WTC11 (cell line): ENCODE results near the gene CALY. TPM values are rescaled to one million over a fixed set of nuclear protein-coding genes. Genes with fewer than 3 reads are reported as not detected.

Source experiments
- ATAC-seq: fragments of 200-7000 bp; cut with Tn5 transposase; 2 replicates; pipeline ENCODE4 v1.10.0; 2021; ENCODE audit warnings: mild to moderate bottlenecking, moderate library complexity
- Bru-seq: library from RNA; stranded (reverse); fragments of 400-500 nt; gene quantifications from one replicate; lab custom pipeline; 2021; lab: Mats Ljungman, UMichigan
- CTCF ChIA-PET: fragments of 300-600 bp; sonication (Branson Sonifier 250); formaldehyde crosslinking; loops from one replicate; lab custom pipeline; 2021; ENCODE audit warnings: antibody characterized with exemption; lab: Charles Lee
- POLR2A ChIA-PET: fragments of 350-600 bp; sonication (Branson Sonifier 250); formaldehyde crosslinking; loops from one replicate; lab custom pipeline; 2021; ENCODE audit warnings: antibody characterized with exemption; lab: Charles Lee
- DNase-seq: peaks from one replicate; pipeline ENCODE4 v3.0.0; 2021; ENCODE audit warnings: low spot score
- H3K27ac Mint-ChIP-seq: 2 replicates; pipeline ENCODE4 v1.8.0; 2021; ENCODE audit warnings: mixed read lengths
- H3K27me3 Mint-ChIP-seq: 2 replicates; pipeline ENCODE4 v1.8.0; 2021; ENCODE audit warnings: low read depth, mild to moderate bottlenecking, moderate library complexity, mixed read lengths
- H3K36me3 Mint-ChIP-seq: 2 replicates; pipeline ENCODE4 v1.8.0; 2021; ENCODE audit warnings: mixed read lengths
- H3K4me1 Mint-ChIP-seq: 2 replicates; pipeline ENCODE4 v1.8.0; 2022; ENCODE audit warnings: mixed read lengths
- H3K4me3 Mint-ChIP-seq: 2 replicates; pipeline ENCODE4 v1.8.0; 2021; ENCODE audit warnings: mild to moderate bottlenecking, moderate library complexity, mixed read lengths
- H3K9me3 Mint-ChIP-seq: 2 replicates; pipeline ENCODE4 v1.8.0; 2021; ENCODE audit warnings: mixed read lengths
- ELF4 ChIP-seq: sonication (generic); formaldehyde crosslinking; IDR thresholded peaks from 2 replicates; pipeline ENCODE4 v1.8.1; 2022; ENCODE audit warnings: low read depth, mild to moderate bottlenecking, moderate library complexity, missing genetic modification reagents
- FOXP4 ChIP-seq: sonication (generic); formaldehyde crosslinking; IDR thresholded peaks from 2 replicates; pipeline ENCODE4 v1.8.0; 2022; ENCODE audit warnings: mild to moderate bottlenecking, missing genetic modification reagents
- JUN ChIP-seq: sonication (generic); formaldehyde crosslinking; IDR thresholded peaks from 2 replicates; pipeline ENCODE4 v1.8.0; 2023; ENCODE audit warnings: mild to moderate bottlenecking, missing genetic modification reagents
- NFE2L1 ChIP-seq: sonication (generic); formaldehyde crosslinking; IDR thresholded peaks from 2 replicates; pipeline ENCODE4 v1.8.1; 2023; ENCODE audit warnings: missing genetic modification reagents
- NR1H2 ChIP-seq: sonication (generic); formaldehyde crosslinking; IDR thresholded peaks from 2 replicates; pipeline ENCODE4 v1.9.0; 2021; ENCODE audit warnings: mild to moderate bottlenecking, moderate library complexity, missing genetic modification reagents
- NR3C1 ChIP-seq: sonication (generic); formaldehyde crosslinking; conservative IDR thresholded peaks from 2 replicates; pipeline ENCODE4 v1.8.1; 2023; ENCODE audit warnings: low read depth, mild to moderate bottlenecking, missing genetic modification reagents
- SMAD3 ChIP-seq: sonication (generic); formaldehyde crosslinking; IDR thresholded peaks from 2 replicates; pipeline ENCODE4 v1.8.0; 2022; ENCODE audit warnings: missing genetic modification reagents, mild to moderate bottlenecking, borderline replicate concordance
- TEAD1 ChIP-seq: sonication (generic); formaldehyde crosslinking; IDR thresholded peaks from 2 replicates; pipeline ENCODE4 v1.8.0; 2022; ENCODE audit warnings: mild to moderate bottlenecking, missing genetic modification reagents
- USF1 ChIP-seq: sonication (generic); formaldehyde crosslinking; IDR thresholded peaks from 2 replicates; pipeline ENCODE4 v1.8.0; 2022; ENCODE audit warnings: mild to moderate bottlenecking, missing genetic modification reagents
- ZBTB43 ChIP-seq: sonication (generic); formaldehyde crosslinking; IDR thresholded peaks from 2 replicates; pipeline ENCODE4 v1.8.1; 2023; ENCODE audit warnings: mild to moderate bottlenecking, missing genetic modification reagents
- ZMAT4 ChIP-seq: fragments of 250-450 bp; sonication (Bioruptor Pico); IDR thresholded peaks from 2 replicates; pipeline ENCODE4 v1.9.0; 2021; ENCODE audit warnings: mild to moderate bottlenecking
- ZNF121 ChIP-seq: sonication (generic); formaldehyde crosslinking; IDR thresholded peaks from 2 replicates; pipeline ENCODE4 v1.8.0; 2023; ENCODE audit warnings: missing genetic modification reagents
- ZNF281 ChIP-seq: sonication (generic); formaldehyde crosslinking; IDR thresholded peaks from 2 replicates; pipeline ENCODE4 v1.8.0; 2023; ENCODE audit warnings: mild to moderate bottlenecking, missing genetic modification reagents
- ZNF317 ChIP-seq: sonication (generic); formaldehyde crosslinking; IDR thresholded peaks from 2 replicates; pipeline ENCODE4 v1.8.1; 2023; ENCODE audit warnings: low read depth, mild to moderate bottlenecking, moderate library complexity, missing genetic modification reagents, borderline replicate concordance
- ZNF416 ChIP-seq: fragments of 250-450 bp; sonication (Bioruptor Pico); IDR thresholded peaks from 2 replicates; pipeline ENCODE4 v1.9.0; 2021; ENCODE audit warnings: mild to moderate bottlenecking, inconsistent platforms
- ZNF671 ChIP-seq: fragments of 250-450 bp; sonication (Bioruptor Pico); IDR thresholded peaks from 2 replicates; pipeline ENCODE4 v1.8.0; 2021; ENCODE audit warnings: mild to moderate bottlenecking
- long read RNA-seq, 3 experiments: library from RNA in 1 of 3; library from capped mRNA in 1 of 3; library from polyadenylated mRNA in 1 of 3; unstranded in 2 of 3; stranded (forward) in 1 of 3; transcript quantifications; one replicate each; pipeline ENCODE4 v2.0.0, GENCODE V29; 2021
- total RNA-seq: library from RNA; stranded (reverse); gene quantifications from 3 replicates; pipeline ENCODE4 v1.2.3, GENCODE V29; 2021
- TF ChIP-seq, protein P1 (sequence below): fragments of 250-450 bp; sonication (Bioruptor Pico); IDR thresholded peaks from 2 replicates; pipeline ENCODE4 v1.9.0; 2021; ENCODE audit warnings: mild to moderate bottlenecking
- TF ChIP-seq, protein P2 (sequence below): fragments of 250-450 bp; sonication (Bioruptor Pico); IDR thresholded peaks from 2 replicates; pipeline ENCODE4 v1.9.0; 2021; ENCODE audit warnings: moderate library complexity, mild to moderate bottlenecking, inconsistent platforms, borderline replicate concordance

CALY gene
- total RNA-seq (0.63 to 1.8 TPM (median 1.4 TPM) in 3 replicates), Bru-seq, nascent RNA (percentile 7 among the genes with signal in this experiment)
- long read RNA-seq, experiment 1, partial matches to known transcripts: 0 of 3 reads
- long read RNA-seq, experiment 1, other reads (novel, unspliced or antisense): 0 of 3 reads
- long read RNA-seq, experiment 2, partial matches to known transcripts: 0 of 3 reads
- long read RNA-seq, experiment 2, other reads (novel, unspliced or antisense): 0 of 3 reads
- long read RNA-seq, experiment 3: 0 reads

DNA sequence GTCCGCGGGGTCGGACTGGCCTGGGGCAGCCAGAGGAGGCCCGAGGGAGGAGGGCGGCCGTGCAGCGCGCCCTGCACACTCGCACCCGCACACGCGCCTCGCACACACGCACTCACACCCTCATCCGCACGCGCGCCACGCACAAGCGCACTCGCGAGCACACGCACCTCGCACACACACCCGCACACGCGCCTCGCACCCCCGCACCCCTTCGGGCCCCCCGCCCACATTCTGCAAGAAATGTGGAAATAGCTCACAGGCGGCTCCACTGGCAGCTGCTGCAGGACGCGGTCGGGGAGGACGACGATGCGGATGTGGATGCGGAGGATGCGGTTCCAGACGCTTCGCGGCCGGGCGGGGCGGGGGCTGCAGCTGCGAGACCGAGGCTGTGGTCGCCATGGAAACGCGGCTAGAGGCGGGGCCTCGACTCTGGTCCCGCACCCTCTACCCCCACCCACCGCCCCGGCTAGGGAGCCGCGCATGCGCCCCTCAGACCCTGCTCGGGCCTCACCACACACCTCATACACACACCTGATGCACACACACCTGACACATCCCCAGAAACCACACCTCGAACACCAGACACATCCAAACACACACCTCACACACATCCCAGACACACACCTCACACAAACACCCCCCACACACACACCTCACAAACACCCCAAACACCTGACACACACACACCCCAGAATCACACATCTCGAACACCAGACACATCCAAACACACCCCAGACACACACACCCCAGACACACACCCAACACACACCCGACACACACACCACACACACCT is at the start of gene CALY:
Gene CALY (minus strand): TSS at position 320 of the 793 bp plus-strand sequence. CDS start 7,907 bp downstream, outside the sequence.
- ChIA-PET POLR2A (interaction anchor here (0.6 kb wide), 1 partner anchor 680 kb away, joined by 3 read pairs; no protein-coding TSS in a partner anchor), CTCF (interaction anchor here (0.6 kb wide), 1 partner anchor 15 kb away, joined by 3 read pairs; no protein-coding TSS in a partner anchor)
- DNase-seq (peak; percentile 81), ATAC-seq (peak; percentile 60)
- no peaks in the 10 kb centered on the region for H3K36me3 Mint-ChIP-seq
- 0 out of 2 replicates have a peak within 1 kb of the TSS, but pooled peaks have one; percentile 6 for H3K4me3 Mint-ChIP-seq
- H3K9me3 Mint-ChIP-seq: peaks cover 13% of the 10 kb centered on the region
- no peak for TF ChIP-seq ZNF317
- TF ChIP-seq, protein P1, sequence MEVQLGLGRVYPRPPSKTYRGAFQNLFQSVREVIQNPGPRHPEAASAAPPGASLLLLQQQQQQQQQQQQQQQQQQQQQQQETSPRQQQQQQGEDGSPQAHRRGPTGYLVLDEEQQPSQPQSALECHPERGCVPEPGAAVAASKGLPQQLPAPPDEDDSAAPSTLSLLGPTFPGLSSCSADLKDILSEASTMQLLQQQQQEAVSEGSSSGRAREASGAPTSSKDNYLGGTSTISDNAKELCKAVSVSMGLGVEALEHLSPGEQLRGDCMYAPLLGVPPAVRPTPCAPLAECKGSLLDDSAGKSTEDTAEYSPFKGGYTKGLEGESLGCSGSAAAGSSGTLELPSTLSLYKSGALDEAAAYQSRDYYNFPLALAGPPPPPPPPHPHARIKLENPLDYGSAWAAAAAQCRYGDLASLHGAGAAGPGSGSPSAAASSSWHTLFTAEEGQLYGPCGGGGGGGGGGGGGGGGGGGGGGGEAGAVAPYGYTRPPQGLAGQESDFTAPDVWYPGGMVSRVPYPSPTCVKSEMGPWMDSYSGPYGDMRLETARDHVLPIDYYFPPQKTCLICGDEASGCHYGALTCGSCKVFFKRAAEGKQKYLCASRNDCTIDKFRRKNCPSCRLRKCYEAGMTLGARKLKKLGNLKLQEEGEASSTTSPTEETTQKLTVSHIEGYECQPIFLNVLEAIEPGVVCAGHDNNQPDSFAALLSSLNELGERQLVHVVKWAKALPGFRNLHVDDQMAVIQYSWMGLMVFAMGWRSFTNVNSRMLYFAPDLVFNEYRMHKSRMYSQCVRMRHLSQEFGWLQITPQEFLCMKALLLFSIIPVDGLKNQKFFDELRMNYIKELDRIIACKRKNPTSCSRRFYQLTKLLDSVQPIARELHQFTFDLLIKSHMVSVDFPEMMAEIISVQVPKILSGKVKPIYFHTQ (CRISPR knock-in tag): no peak
- 0 out of 2 replicates have a peak, but pooled peaks have one; percentile 87 for TF ChIP-seq ZBTB43 (CRISPR knock-in tag)
- TF ChIP-seq ZNF671 (CRISPR knock-in tag): no peak
- H3K27me3 Mint-ChIP-seq: peaks cover 37% of the 10 kb centered on the region
- H3K4me1 Mint-ChIP-seq: no peaks in the 10 kb centered on the region; the same call in 1 of the 2 replicates
- no peak within 1 kb of the TSS for H3K27ac Mint-ChIP-seq

DNA sequence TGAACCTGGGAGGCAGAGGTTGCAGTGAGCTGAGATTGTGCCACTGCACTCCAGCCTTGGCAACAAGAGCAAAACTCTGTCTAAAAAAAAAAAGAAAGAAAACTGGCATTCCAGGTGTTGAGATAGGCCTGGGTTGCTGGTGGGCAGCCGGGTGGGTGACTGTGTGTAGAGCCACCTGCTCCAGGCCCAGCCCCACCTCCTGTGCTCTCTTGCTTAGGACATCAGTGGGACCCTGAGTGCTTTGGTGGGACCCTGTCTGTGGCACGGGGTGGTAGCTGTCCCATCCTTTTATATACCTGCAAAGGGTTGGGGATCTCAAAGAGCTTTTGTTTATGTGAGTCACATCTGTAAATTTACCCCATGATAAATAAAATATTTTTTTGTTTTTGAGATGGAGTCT is 48.5 kb upstream of the CALY start:
- ChIA-PET CTCF (no interaction called here), POLR2A (no interaction called here)
- Mint-ChIP-seq H3K4me1 (no peaks in the 10 kb centered on the region), H3K27me3 (peaks cover 11% of the 10 kb centered on the region), H3K4me3 (no peak overlapping the region), H3K36me3 (no peaks in the 10 kb centered on the region), H3K27ac (no peak overlapping the region), H3K9me3 (no peaks in the 10 kb centered on the region)
- ATAC-seq: no peak
- DNase-seq: no peak
- TF ChIP-seq, protein P1 (CRISPR knock-in tag): no peak
- TF ChIP-seq, protein P2, sequence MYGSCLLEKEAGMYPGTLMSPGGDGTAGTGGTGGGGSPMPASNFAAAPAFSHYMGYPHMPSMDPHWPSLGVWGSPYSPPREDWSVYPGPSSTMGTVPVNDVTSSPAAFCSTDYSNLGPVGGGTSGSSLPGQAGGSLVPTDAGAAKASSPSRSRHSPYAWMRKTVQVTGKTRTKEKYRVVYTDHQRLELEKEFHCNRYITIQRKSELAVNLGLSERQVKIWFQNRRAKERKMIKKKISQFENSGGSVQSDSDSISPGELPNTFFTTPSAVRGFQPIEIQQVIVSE (CRISPR knock-in tag): no peak
- TF ChIP-seq ZNF121 (CRISPR knock-in tag) (no peak), ELF4 (CRISPR knock-in tag) (no peak), NR1H2 (CRISPR knock-in tag) (no peak), SMAD3 (CRISPR knock-in tag) (no peak), TEAD1 (CRISPR knock-in tag) (no peak), ZNF416 (CRISPR knock-in tag) (no peak), USF1 (CRISPR knock-in tag) (no peak), ZNF281 (CRISPR knock-in tag) (no peak), ZMAT4 (CRISPR knock-in tag) (no peak), FOXP4 (CRISPR knock-in tag) (no peak), ZNF671 (CRISPR knock-in tag) (no peak), NFE2L1 (CRISPR knock-in tag) (no peak), JUN (CRISPR knock-in tag) (no peak), NR3C1 (no peak)
